Mucosa of descending colon (tissue), 3 donors: ENCODE measurements around the gene RAB19. TPM values are rescaled to one million over a fixed set of nuclear protein-coding genes. Genes with fewer than 3 reads are reported as not detected.

Experiments
- ATAC-seq: fragments of 200-7000 bp; cut with Tn5 transposase; one replicate; pipeline ENCODE4 v1.9.1; 2020; ENCODE audit warnings: mild to moderate bottlenecking, moderate library complexity
- DNase-seq, 3 donors: peaks; one replicate each; pipeline ENCODE4 v3.0.0-alpha.2; 2020
- H3K36me3 ChIP-seq: fragments of 200-600 bp; one replicate; pipeline ENCODE4 v1.8.0; 2021; ENCODE audit warnings: low read depth, mild to moderate bottlenecking
- H3K4me1 ChIP-seq: fragments of 200-600 bp; one replicate; pipeline ENCODE4 v1.8.0; 2021; ENCODE audit warnings: low read depth, mild to moderate bottlenecking
- H3K4me3 ChIP-seq: fragments of 200-600 bp; one replicate; pipeline ENCODE4 v1.8.0; 2021; ENCODE audit warnings: mild to moderate bottlenecking
- H3K9me3 ChIP-seq: fragments of 200-600 bp; one replicate; pipeline ENCODE4 v1.8.0; 2021; ENCODE audit warnings: mild to moderate bottlenecking
- intact Hi-C, 2 donors: fragments of 100-400 bp; cut with DNase I in 1 of 2; cut with micrococcal nuclease in 1 of 2; formaldehyde crosslinking; loops; one replicate each; pipeline versions ENCODE4 v1.11.0 to v1.11.1; 2022; cut with DNase I, micrococcal nuclease
- total RNA-seq, 3 donors: library from RNA; stranded (reverse); fragmentation: NEBNext Ultra II Directional in 2 of 3; extraction: Animal tissue kit (Norgen Biotek cat#: 25700) in 2 of 3; gene quantifications; one replicate each; pipeline versions ENCODE4 v1.2.1 to v1.2.4, GENCODE V29; 2021 to 2023
- TF ChIP-seq, protein P1 (sequence below): fragments of 200-600 bp; IDR thresholded peaks from one replicate; pipeline ENCODE4 v1.8.0; 2022; ENCODE audit warnings: antibody characterized with exemption, mild to moderate bottlenecking
- donor health status: DM: no; HTN: no; CAD: no; lungs with moderate emphysema.
- donor health status: DM: no; HTN: no; CAD: no.
- donor health status: DM: no; HTN: yes; CAD: no.

Gene RAB19
- total RNA-seq, 3 donors from 2014 or later, result 7.3 to 22.0 (median 21.5) TPM

DNA sequence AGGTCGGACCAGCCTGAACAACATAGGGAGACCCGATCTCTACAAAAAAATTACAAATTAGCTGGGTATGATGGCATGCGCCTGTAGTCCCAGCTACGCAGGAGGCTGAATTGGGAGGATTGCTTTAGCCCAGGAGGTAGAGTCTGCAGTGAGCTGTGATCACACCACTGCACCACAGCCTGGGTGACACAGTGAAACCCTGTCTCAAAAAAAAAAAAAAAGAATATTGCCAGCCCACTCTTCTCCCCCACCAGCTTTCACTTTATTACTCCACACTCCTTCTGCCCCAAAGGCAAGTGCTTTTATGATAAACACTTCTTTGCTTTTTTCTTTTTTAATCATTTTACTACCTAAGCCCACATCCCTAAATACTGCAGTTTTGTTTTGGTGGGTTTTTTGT lies 14.8 kb downstream of the RAB19 start:
- DNase-seq (no peak), ATAC-seq (no peak)
- intact Hi-C loops, result no loop called here
- TF ChIP-seq, protein P1, sequence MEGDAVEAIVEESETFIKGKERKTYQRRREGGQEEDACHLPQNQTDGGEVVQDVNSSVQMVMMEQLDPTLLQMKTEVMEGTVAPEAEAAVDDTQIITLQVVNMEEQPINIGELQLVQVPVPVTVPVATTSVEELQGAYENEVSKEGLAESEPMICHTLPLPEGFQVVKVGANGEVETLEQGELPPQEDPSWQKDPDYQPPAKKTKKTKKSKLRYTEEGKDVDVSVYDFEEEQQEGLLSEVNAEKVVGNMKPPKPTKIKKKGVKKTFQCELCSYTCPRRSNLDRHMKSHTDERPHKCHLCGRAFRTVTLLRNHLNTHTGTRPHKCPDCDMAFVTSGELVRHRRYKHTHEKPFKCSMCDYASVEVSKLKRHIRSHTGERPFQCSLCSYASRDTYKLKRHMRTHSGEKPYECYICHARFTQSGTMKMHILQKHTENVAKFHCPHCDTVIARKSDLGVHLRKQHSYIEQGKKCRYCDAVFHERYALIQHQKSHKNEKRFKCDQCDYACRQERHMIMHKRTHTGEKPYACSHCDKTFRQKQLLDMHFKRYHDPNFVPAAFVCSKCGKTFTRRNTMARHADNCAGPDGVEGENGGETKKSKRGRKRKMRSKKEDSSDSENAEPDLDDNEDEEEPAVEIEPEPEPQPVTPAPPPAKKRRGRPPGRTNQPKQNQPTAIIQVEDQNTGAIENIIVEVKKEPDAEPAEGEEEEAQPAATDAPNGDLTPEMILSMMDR, result no peak
- Histone ChIP-seq H3K36me3 (no peaks in the 10 kb centered on the region), H3K4me3 (no peak overlapping the region), H3K4me1 (peaks cover 3% of the 10 kb centered on the region), H3K9me3 (no peaks in the 10 kb centered on the region)

DNA sequence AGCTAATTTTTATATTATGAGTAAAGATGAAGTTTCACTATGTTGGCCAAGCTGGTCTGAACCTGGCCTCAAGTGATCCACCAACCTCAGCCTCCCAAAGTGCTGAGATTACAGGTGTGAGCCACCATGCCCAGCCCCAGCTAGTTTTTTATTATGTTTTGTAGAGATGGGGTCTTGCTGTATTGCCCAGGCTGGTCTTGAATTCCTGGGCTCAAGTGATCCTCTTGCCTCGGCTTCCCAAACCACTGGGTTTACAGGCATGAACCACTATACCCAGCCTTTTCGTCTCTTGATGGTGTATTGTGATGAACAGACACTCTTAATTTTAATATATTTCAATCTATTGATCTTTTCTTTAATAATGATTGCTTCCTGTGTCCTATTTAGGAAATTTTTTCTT lies 17.7 kb downstream of the RAB19 start:
- TF ChIP-seq, protein P1, result no peak
- intact Hi-C loops, result no loop called here
- ATAC-seq, result no peak
- no peak for DNase-seq
- Histone ChIP-seq H3K4me3 (no peak overlapping the region), H3K9me3 (no peaks in the 10 kb centered on the region), H3K4me1 (no peaks in the 10 kb centered on the region), H3K36me3 (no peaks in the 10 kb centered on the region)

DNA sequence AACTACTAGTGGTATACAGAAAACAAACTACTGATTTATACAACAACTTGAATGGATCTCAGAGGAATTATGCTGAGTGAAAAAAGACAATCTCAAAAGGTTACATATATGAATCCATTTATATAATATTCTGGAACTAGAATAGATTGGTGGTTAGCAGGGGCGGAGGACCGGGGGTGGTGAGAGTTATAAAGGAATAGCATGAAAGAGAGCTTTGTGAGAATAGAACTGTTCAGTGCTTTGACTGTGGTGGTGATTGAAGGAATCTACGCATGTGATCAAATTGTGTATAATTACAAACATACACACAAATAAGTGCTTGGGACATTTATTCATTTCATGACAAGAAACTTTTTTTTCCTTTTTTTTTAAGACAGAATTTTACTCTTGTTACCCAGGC lies 19.6 kb downstream of the RAB19 start:
- H3K36me3 ChIP-seq, result no peaks in the 10 kb centered on the region
- intact Hi-C loops, result no loop called here
- H3K9me3 ChIP-seq, result no peaks in the 10 kb centered on the region
- no peaks in the 10 kb centered on the region for H3K4me1 ChIP-seq
- DNase-seq (no peak), ATAC-seq (no peak)
- TF ChIP-seq, protein P1, result no peak
- H3K4me3 ChIP-seq, result no peak overlapping the region

DNA sequence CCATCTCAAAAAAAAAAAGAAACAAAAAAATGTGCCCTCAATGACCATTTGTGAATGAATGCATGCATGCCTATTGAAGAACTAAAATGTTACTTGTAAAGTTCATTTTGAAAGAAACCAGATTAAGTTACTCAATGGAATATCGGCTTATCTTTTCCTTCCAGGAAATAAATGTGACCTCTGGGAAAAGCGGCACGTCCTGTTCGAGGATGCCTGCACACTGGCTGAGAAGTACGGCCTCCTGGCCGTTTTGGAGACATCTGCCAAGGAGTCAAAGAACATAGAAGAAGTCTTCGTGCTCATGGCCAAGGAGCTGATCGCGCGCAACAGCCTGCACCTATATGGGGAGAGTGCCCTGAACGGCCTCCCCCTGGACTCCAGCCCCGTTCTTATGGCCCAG lies 21.9 kb downstream of the RAB19 start:
- no peak for DNase-seq
- Histone ChIP-seq H3K36me3 (no peaks in the 10 kb centered on the region), H3K4me1 (no peaks in the 10 kb centered on the region), H3K4me3 (no peak overlapping the region), H3K9me3 (no peaks in the 10 kb centered on the region)
- TF ChIP-seq, protein P1, result no peak
- intact Hi-C loops, result no loop called here
- ATAC-seq, result no peak

DNA sequence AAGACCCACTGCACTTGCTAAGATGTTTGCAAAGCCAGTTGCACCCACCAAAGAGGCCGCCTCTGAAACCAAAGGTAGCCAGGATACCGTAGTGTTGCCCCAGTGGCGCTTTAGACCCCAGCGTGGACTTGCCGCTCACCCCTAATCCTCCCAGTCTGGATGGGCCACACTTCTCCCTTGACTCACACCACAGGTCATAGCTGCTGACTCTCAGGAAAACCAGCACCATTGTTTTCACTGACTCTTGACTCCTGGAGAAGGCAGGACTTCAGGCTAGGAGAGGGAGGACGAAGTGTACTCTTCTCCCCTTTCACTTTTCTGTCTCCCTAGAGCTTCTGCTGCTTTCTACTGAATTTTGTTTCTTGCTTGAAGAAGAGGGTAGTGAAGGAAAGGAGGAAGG lies 22.3 kb downstream of the RAB19 start:
- DNase-seq (no peak), ATAC-seq (no peak)
- TF ChIP-seq, protein P1, result no peak
- Histone ChIP-seq H3K36me3 (no peaks in the 10 kb centered on the region), H3K4me3 (no peak overlapping the region), H3K9me3 (no peaks in the 10 kb centered on the region), H3K4me1 (no peaks in the 10 kb centered on the region)
- intact Hi-C loops, result no loop called here

DNA sequence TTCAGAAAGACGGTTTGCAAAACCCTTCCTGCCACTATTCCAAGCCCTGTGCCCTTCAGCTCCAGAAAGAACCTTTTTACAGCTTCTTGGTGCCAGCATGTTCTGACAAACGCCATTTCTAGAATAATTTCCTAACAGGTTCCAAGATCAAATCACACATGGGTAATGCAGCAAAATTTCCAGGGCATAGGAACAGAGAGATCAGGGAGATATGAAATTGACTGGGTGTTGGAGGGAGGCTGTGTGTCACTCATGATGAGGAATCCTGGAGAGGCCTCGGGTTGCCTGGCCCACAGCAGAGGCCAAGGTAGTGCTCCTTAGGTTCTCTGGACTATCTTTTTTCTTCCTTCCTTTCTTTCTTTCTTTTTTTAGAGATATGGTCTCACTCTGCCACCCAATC lies 29.5 kb downstream of the RAB19 start:
- DNase-seq, result no peak

More for the DNA sequence above, 29.5 kb downstream of the RAB19 start:
- Histone ChIP-seq H3K4me1 (no peaks in the 10 kb centered on the region), H3K36me3 (no peaks in the 10 kb centered on the region), H3K4me3 (no peak overlapping the region), H3K9me3 (no peaks in the 10 kb centered on the region)
- intact Hi-C loops, result no loop called here
- TF ChIP-seq, protein P1, result no peak
- ATAC-seq, result no peak
